IMR-90 (cell line): Measurements from ENCODE around the gene FAM149A. TPM values are rescaled to one million over a fixed set of nuclear protein-coding genes. Genes with fewer than 3 reads are reported as not detected.

Experiments used
- ATAC-seq: fragments of 200-7000 bp; cut with Tn5 transposase; 2 replicates; pipeline ENCODE4 v1.9.1; 2020; ENCODE audit warnings: low read depth, mild to moderate bottlenecking, moderate library complexity
- BruUV-seq: library from RNA; stranded (reverse); fragments of 400-500 nt; replicated peaks from 2 replicates; lab custom pipeline; 2021; lab: Mats Ljungman, UMichigan
- CTCF ChIA-PET: fragments of 300-600 bp; formaldehyde crosslinking; extraction: SDS; loops from one replicate; lab custom pipeline; 2021; ENCODE audit warnings: antibody characterized with exemption; lab: Yijun Ruan, JAX
- POLR2A ChIA-PET: fragments of 300-600 bp; sonication (Branson Sonifier 250); formaldehyde crosslinking; loops from one replicate; lab custom pipeline; 2022; ENCODE audit warnings: antibody characterized with exemption; ENCODE audit not compliant: unreplicated experiment; lab: Charles Lee
- DNase-seq: peaks from one replicate; pipeline ENCODE4 v3.0.0; 2013
- H2AFZ ChIP-seq: replicated peaks from 2 replicates; pipeline ENCODE3; 2013; ENCODE audit warnings: low read length, mild to moderate bottlenecking; ENCODE audit not compliant: poor library complexity
- H2AK5ac ChIP-seq: 2 replicates; pipeline ENCODE4 v1.6.1; 2013; ENCODE audit warnings: low read depth, low read length, inconsistent platforms
- H2AK9ac ChIP-seq: replicated peaks from 2 replicates; pipeline ENCODE3; 2013; ENCODE audit warnings: mild to moderate bottlenecking, low read depth, low read length, moderate library complexity; ENCODE audit not compliant: poor library complexity
- H2BK120ac ChIP-seq: 2 replicates; pipeline ENCODE4 v1.6.1; 2013; ENCODE audit warnings: low read depth, low read length, inconsistent platforms
- H2BK15ac ChIP-seq: 3 replicates; pipeline ENCODE4 v1.6.1; 2013; ENCODE audit warnings: low read depth, low read length, inconsistent platforms
- H2BK20ac ChIP-seq: 2 replicates; pipeline ENCODE4 v1.6.1; 2013; ENCODE audit warnings: low read depth, mild to moderate bottlenecking, inconsistent platforms, low read length, moderate library complexity
- H2BK5ac ChIP-seq: 2 replicates; pipeline ENCODE4 v1.6.1; 2013; ENCODE audit warnings: mild to moderate bottlenecking, low read depth, low read length, inconsistent platforms; ENCODE audit not compliant: poor library complexity, severe bottlenecking
- H3K14ac ChIP-seq: replicated peaks from 2 replicates; pipeline ENCODE4 v1.6.1; 2013; ENCODE audit warnings: low read depth, low read length, inconsistent platforms
- H3K18ac ChIP-seq: 2 replicates; pipeline ENCODE4 v1.6.1; 2013; ENCODE audit warnings: low read depth, low read length, control low read depth
- H3K23ac ChIP-seq: 2 replicates; pipeline ENCODE4 v1.6.1; 2013; ENCODE audit warnings: low read depth, low read length, inconsistent platforms
- H3K27ac ChIP-seq: 2 replicates; pipeline ENCODE4 v1.5.1; 2013; ENCODE audit warnings: mild to moderate bottlenecking, control low read depth, low read length; ENCODE audit not compliant: insufficient read depth
- H3K27me3 ChIP-seq: 2 replicates; pipeline ENCODE4 v1.6.1; 2013; ENCODE audit warnings: low read length; ENCODE audit not compliant: control insufficient read depth, insufficient read depth
- H3K36me3 ChIP-seq: 2 replicates; pipeline ENCODE4 v1.6.1; 2013; ENCODE audit warnings: low read length, mixed read lengths; ENCODE audit not compliant: control insufficient read depth, insufficient read depth
- H3K4ac ChIP-seq: 2 replicates; pipeline ENCODE4 v1.6.1; 2013; ENCODE audit warnings: low read depth, low read length, inconsistent platforms
- H3K4me1 ChIP-seq: 2 replicates; pipeline ENCODE4 v1.6.1; 2013; ENCODE audit warnings: low read length, mixed read lengths; ENCODE audit not compliant: control insufficient read depth, insufficient read depth
- H3K4me2 ChIP-seq: 2 replicates; pipeline ENCODE4 v1.6.1; 2013; ENCODE audit warnings: low read depth, mild to moderate bottlenecking, control low read depth, low read length, moderate library complexity
- H3K4me3 ChIP-seq: 2 replicates; pipeline ENCODE4 v1.5.1; 2013; ENCODE audit warnings: low read depth, mild to moderate bottlenecking, control low read depth, low read length, moderate library complexity; ENCODE audit not compliant: insufficient read depth
- H3K56ac ChIP-seq: 2 replicates; pipeline ENCODE4 v1.6.1; 2013; ENCODE audit warnings: low read length, inconsistent platforms; ENCODE audit not compliant: insufficient read depth; ENCODE audit errors: extremely low read depth
- H3K79me1 ChIP-seq, 2 experiments: 2 replicates each; pipeline ENCODE4 v1.6.1; 2013; ENCODE audit warnings: low read length in 2 of 2, inconsistent platforms in 1 of 2, low read depth in 1 of 2
- H3K9ac ChIP-seq: 2 replicates; pipeline ENCODE4 v1.6.1; 2013; ENCODE audit warnings: low read depth, low read length, control low read depth
- H3K9me1 ChIP-seq: 2 replicates; pipeline ENCODE4 v1.6.1; 2013; ENCODE audit warnings: low read length, inconsistent platforms; ENCODE audit not compliant: insufficient read depth
- H3K9me3 ChIP-seq: 2 replicates; pipeline ENCODE4 v1.6.1; 2013; ENCODE audit warnings: low read length; ENCODE audit not compliant: control insufficient read depth, insufficient read depth
- H4K20me1 ChIP-seq: 2 replicates; pipeline ENCODE4 v1.6.1; 2013; ENCODE audit warnings: low read length, inconsistent platforms; ENCODE audit not compliant: insufficient read depth
- H4K5ac ChIP-seq: 2 replicates; pipeline ENCODE4 v1.6.1; 2013; ENCODE audit warnings: mild to moderate bottlenecking, low read depth, low read length, control low read depth
- H4K8ac ChIP-seq, 2 experiments: 2 replicates each; pipeline ENCODE4 v1.6.1; 2013; ENCODE audit warnings: low read depth in 2 of 2, low read length in 2 of 2, control low read depth in 1 of 2, inconsistent platforms in 1 of 2
- H4K91ac ChIP-seq: 2 replicates; pipeline ENCODE4 v1.6.1; 2013; ENCODE audit warnings: low read depth, low read length, inconsistent platforms; ENCODE audit not compliant: insufficient read depth
- BHLHE40 ChIP-seq: fragments of 150-350 bp; IDR thresholded peaks from 2 replicates; pipeline ENCODE4 v1.6.1; 2016; ENCODE audit warnings: mild to moderate bottlenecking, low read depth, low read length
- CEBPB ChIP-seq: IDR thresholded peaks from 2 replicates; pipeline ENCODE4 v1.6.1; 2012; ENCODE audit warnings: low read depth, low read length, improper control_type of control experiment
- CHD1 ChIP-seq: IDR thresholded peaks from 2 replicates; pipeline ENCODE4 v1.6.1; 2012; ENCODE audit warnings: low read depth, low read length, improper control_type of control experiment
- CTCF ChIP-seq: conservative IDR thresholded peaks from 2 replicates; pipeline ENCODE4 v1.5.1; 2012; ENCODE audit warnings: mild to moderate bottlenecking, low read depth, low read length, improper control_type of control experiment
- ELK1 ChIP-seq: fragments of 150-350 bp; IDR thresholded peaks from 2 replicates; pipeline ENCODE4 v1.6.1; 2016; ENCODE audit warnings: low read depth, mild to moderate bottlenecking, low read length, moderate library complexity, borderline replicate concordance
- FOS ChIP-seq: fragments of 150-350 bp; IDR thresholded peaks from 2 replicates; pipeline ENCODE4 v1.6.1; 2016; ENCODE audit warnings: low read depth, low read length
- MAFK ChIP-seq: IDR thresholded peaks from 2 replicates; pipeline ENCODE4 v1.6.1; 2012; ENCODE audit warnings: low read depth, low read length, improper control_type of control experiment
- MAZ ChIP-seq: IDR thresholded peaks from 2 replicates; pipeline ENCODE4 v1.6.1; 2012; ENCODE audit warnings: low read depth, mild to moderate bottlenecking, low read length, improper control_type of control experiment, moderate library complexity, borderline replicate concordance
- MXI1 ChIP-seq: IDR thresholded peaks from 2 replicates; pipeline ENCODE4 v1.6.1; 2012; ENCODE audit warnings: low read depth, mild to moderate bottlenecking, low read length, moderate library complexity, borderline replicate concordance
- NFE2L2 ChIP-seq: fragments of 150-350 bp; IDR thresholded peaks from 2 replicates; pipeline ENCODE4 v1.6.1; 2016; ENCODE audit warnings: low read depth, mild to moderate bottlenecking, low read length
- POLR2A ChIP-seq: IDR thresholded peaks from 2 replicates; pipeline ENCODE4 v1.6.1; 2012; ENCODE audit warnings: mild to moderate bottlenecking, low read depth, low read length
- RAD21 ChIP-seq: IDR thresholded peaks from 2 replicates; pipeline ENCODE4 v1.6.1; 2012; ENCODE audit warnings: low read length, improper control_type of control experiment
- RCOR1 ChIP-seq: IDR thresholded peaks from 2 replicates; pipeline ENCODE4 v1.6.1; 2012; ENCODE audit warnings: mild to moderate bottlenecking, low read length, improper control_type of control experiment; ENCODE audit not compliant: insufficient replicate concordance
- RFX5 ChIP-seq: IDR thresholded peaks from 2 replicates; pipeline ENCODE4 v1.8.0; 2012; ENCODE audit warnings: low read depth, mild to moderate bottlenecking, low read length, moderate library complexity
- SMC3 ChIP-seq: fragments of 150-350 bp; IDR thresholded peaks from 2 replicates; pipeline ENCODE4 v1.6.1; 2016; ENCODE audit warnings: low read depth, mild to moderate bottlenecking, antibody characterized with exemption, low read length, moderate library complexity
- USF2 ChIP-seq: fragments of 150-350 bp; IDR thresholded peaks from 2 replicates; pipeline ENCODE4 v1.6.1; 2017; ENCODE audit warnings: mild to moderate bottlenecking, antibody characterized with exemption, low read length, low read depth
- WGBS, 2 experiments: methylation state at CpG; one replicate each; pipeline versions ENCODE4 v1.1.5 to v1.1.7; 2013; ENCODE audit warnings: missing lambda C conversion rate in 2 of 2; ENCODE audit not compliant: insufficient read length in 1 of 2; ENCODE audit errors: extremely low coverage in 2 of 2; 5-methylcytosine and 5-hydroxymethylcytosine counted together
- dilution Hi-C: fragments of 300-500 bp; cut with HindIII; formaldehyde crosslinking; loops from one replicate; pipeline ENCODE4 v1.14.3; 2018; ENCODE audit warnings: low sequenced_read_pairs; ENCODE audit not compliant: unreplicated experiment
- in situ Hi-C: fragments of 300-500 bp; cut with MboI; formaldehyde crosslinking; loops from 3 replicates; pipeline ENCODE4 v1.14.3; 2019; ENCODE audit warnings: low sequenced_read_pairs, inconsistent platforms, mixed read lengths
- intact Hi-C: fragments of 100-400 bp; cut with micrococcal nuclease; formaldehyde crosslinking; loops from 2 replicates; pipeline ENCODE4 v1.10.0; 2022
- polyA plus RNA-seq, 3 experiments: library from polyadenylated mRNA; depleted of rRNA; stranded (reverse); fragments of >200 nt; gene quantifications; 2 replicates each; pipeline ENCODE4 v1.2.3, GENCODE V29; 2012; ENCODE audit warnings: low replicate concordance in 1 of 3
- total RNA-seq: library from RNA; depleted of rRNA; stranded (reverse); fragments of >200 nt; gene quantifications from 2 replicates; pipeline ENCODE4 v1.2.3, GENCODE V29; 2012

FAM149A gene
- total and polyA plus RNA-seq, 2 of the 4 experiments (the other 2 are of a cell fraction) = 0.54 to 0.70 TPM

- dilution Hi-C loops (no loop called here), in situ Hi-C loops (no loop called here), intact Hi-C loops (loop anchor here (10.0 kb wide), 1 partner anchor 99 kb away; no protein-coding TSS in a partner anchor)
- Histone ChIP-seq H4K20me1 (no peaks in the 10 kb centered on the region), H2BK15ac (no peak overlapping the region), H3K9me3 (no peaks in the 10 kb centered on the region), H2AFZ (no peak overlapping the region), H3K4me1 (no peaks in the 10 kb centered on the region), H3K56ac (no peak overlapping the region), H2AK9ac (no peak overlapping the region), H3K4me2 (no peak overlapping the region), H3K9ac (no peak overlapping the region), H3K9me1 (no peaks in the 10 kb centered on the region), H3K27ac (no peak overlapping the region), H2BK120ac (no peak overlapping the region), H4K8ac (no peak overlapping the region), H2BK5ac (no peak overlapping the region), H4K5ac (no peak overlapping the region), H3K18ac (no peak overlapping the region), H2BK20ac (no peak overlapping the region), H3K23ac (no peak overlapping the region), H3K36me3 (no peaks in the 10 kb centered on the region), H3K4me3 (no peak overlapping the region), H3K79me1 (no peaks in the 10 kb centered on the region), H3K27me3 (peaks cover 4% of the 10 kb centered on the region; the same call in 1 of the 2 replicates), H4K91ac (no peak overlapping the region), H2AK5ac (no peak overlapping the region), H3K14ac (no peak overlapping the region), H3K4ac (no peak overlapping the region)
- no CpG with 5 or more reads among the region's 3 CpGs for WGBS, 2 experiments
- TF ChIP-seq POLR2A (no peak), ELK1 (no peak), SMC3 (no peak), NFE2L2 (no peak), CTCF (no peak), FOS (no peak), CEBPB (no peak), CHD1 (no peak), RAD21 (no peak), MAZ (no peak), RCOR1 (no peak), MXI1 (no peak), MAFK (no peak), USF2 (no peak), BHLHE40 (no peak), RFX5 (no peak)
- ATAC-seq (no peak), DNase-seq (no peak)
- BruUV-seq = no TSS peak
- ChIA-PET POLR2A (no interaction called here), CTCF (no interaction called here)
Measured at GRCh38 chr4:186134257-186134656, 29.8 kb downstream of the FAM149A start.
